NOMO-1 treated with dmso at 0.1 percent for 144 hours (cell line): Measurements from ENCODE around the gene IGF1R.

Experiments
- DNase-seq: peaks from one replicate; lab custom pipeline; 2025; ENCODE audit not compliant: unreplicated experiment; lab: John Stamatoyannopoulos, UW

The IGF1R gene

GRCh38 chr15:98817745-98818144, 169.4 kb downstream of the IGF1R start:
- DNase-seq, result no peak

GRCh38 chr15:98823012-98823458, 174.7 kb downstream of the IGF1R start:
- DNase-seq, result no peak

- no peak for DNase-seq
Observed at GRCh38 chr15:98823616-98824015, 175.3 kb downstream of the IGF1R start.

- no peak for DNase-seq
Observed at GRCh38 chr15:98824595-98824994, 176.3 kb downstream of the IGF1R start.

- no peak for DNase-seq
Observed at GRCh38 chr15:98826658-98827057, 178.3 kb downstream of the IGF1R start.

GRCh38 chr15:98827217-98827616, 178.9 kb downstream of the IGF1R start:
- DNase-seq, result no peak

GRCh38 chr15:98830034-98830634, 181.8 kb downstream of the IGF1R start:
- DNase-seq, result no peak

GRCh38 chr15:98834976-98835375, 186.6 kb downstream of the IGF1R start:
- no peak for DNase-seq

GRCh38 chr15:98835876-98836275, 187.5 kb downstream of the IGF1R start:
- DNase-seq, result no peak

GRCh38 chr15:98838387-98839259, 190.3 kb downstream of the IGF1R start:
- DNase-seq, result no peak

- no peak for DNase-seq
Observed at GRCh38 chr15:98840053-98840452, 191.7 kb downstream of the IGF1R start.

- no peak for DNase-seq
Observed at GRCh38 chr15:98841419-98841970, 193.2 kb downstream of the IGF1R start.

GRCh38 chr15:98842192-98842972, 194.0 kb downstream of the IGF1R start:
- DNase-seq, result no peak

GRCh38 chr15:98842973-98843285, 194.6 kb downstream of the IGF1R start:
- DNase-seq, result no peak

GRCh38 chr15:98843844-98844243, 195.5 kb downstream of the IGF1R start:
- no peak for DNase-seq

- DNase-seq, result no peak
Observed at GRCh38 chr15:98844261-98844660, 195.9 kb downstream of the IGF1R start.

- no peak for DNase-seq
Observed at GRCh38 chr15:98845138-98845884, 197.0 kb downstream of the IGF1R start.

GRCh38 chr15:98850961-98851572, 202.7 kb downstream of the IGF1R start:
- peak; percentile 60 for DNase-seq

- DNase-seq, result peak; percentile 96
Observed at GRCh38 chr15:98853161-98853560, 204.8 kb downstream of the IGF1R start.
